Smooth muscle cell of the pulmonary artery (primary cell): Measurements from ENCODE around the gene FUCA2. TPM values are rescaled to one million over a fixed set of nuclear protein-coding genes. Genes with fewer than 3 reads are reported as not detected.

Source experiments
- total RNA-seq: library from RNA; depleted of rRNA; stranded (reverse); fragments of >200 nt; gene quantifications from 2 replicates; pipeline ENCODE4 v1.2.3, GENCODE V29; 2014

Gene FUCA2, protein sequence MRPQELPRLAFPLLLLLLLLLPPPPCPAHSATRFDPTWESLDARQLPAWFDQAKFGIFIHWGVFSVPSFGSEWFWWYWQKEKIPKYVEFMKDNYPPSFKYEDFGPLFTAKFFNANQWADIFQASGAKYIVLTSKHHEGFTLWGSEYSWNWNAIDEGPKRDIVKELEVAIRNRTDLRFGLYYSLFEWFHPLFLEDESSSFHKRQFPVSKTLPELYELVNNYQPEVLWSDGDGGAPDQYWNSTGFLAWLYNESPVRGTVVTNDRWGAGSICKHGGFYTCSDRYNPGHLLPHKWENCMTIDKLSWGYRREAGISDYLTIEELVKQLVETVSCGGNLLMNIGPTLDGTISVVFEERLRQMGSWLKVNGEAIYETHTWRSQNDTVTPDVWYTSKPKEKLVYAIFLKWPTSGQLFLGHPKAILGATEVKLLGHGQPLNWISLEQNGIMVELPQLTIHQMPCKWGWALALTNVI
- 41.4 and 43.0 TPM in 2 replicates for total RNA-seq

DNA sequence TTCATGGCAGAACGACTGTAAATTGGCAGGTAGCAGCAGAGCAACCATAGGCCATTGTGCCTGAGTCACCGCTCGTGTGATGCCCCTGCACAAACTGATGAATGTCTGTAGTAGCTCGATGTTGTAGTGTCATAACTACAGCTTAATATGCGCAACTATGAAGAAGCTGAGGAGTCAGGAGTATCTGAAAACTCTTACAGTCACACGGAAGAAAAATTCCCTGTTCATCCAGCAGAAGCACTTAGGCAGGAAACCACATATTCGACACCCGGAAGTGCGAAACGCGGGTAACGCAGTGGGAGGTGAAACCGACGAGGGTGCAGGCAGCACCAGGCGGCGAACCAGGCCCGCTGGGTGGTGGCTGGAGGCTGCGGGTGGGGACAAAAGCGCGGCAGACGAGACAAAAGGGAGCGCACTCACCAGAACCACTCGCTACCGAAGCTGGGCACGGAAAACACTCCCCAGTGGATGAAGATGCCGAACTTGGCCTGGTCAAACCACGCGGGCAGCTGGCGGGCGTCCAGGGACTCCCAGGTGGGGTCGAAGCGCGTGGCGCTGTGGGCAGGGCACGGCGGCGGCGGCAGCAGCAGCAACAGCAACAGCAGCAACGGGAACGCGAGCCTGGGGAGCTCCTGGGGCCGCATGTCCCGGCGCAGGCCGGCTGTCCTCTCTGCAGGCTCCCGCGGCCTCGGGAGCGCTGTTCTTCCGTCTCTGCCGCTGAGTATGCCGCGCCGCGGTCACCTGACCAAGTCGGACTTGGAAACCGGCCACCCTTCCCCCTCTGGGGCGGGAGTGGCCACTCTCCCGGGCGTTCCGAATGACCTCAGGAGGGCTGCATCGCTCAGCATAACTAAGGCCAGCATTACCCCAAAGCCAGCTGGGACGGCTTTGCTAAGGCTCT is at the start of gene FUCA2:
Gene FUCA2, minus strand, starts transcription at position 730 of the 901 bp plus-strand sequence. Its CDS starts 86 bp downstream, at position 644.

DNA sequence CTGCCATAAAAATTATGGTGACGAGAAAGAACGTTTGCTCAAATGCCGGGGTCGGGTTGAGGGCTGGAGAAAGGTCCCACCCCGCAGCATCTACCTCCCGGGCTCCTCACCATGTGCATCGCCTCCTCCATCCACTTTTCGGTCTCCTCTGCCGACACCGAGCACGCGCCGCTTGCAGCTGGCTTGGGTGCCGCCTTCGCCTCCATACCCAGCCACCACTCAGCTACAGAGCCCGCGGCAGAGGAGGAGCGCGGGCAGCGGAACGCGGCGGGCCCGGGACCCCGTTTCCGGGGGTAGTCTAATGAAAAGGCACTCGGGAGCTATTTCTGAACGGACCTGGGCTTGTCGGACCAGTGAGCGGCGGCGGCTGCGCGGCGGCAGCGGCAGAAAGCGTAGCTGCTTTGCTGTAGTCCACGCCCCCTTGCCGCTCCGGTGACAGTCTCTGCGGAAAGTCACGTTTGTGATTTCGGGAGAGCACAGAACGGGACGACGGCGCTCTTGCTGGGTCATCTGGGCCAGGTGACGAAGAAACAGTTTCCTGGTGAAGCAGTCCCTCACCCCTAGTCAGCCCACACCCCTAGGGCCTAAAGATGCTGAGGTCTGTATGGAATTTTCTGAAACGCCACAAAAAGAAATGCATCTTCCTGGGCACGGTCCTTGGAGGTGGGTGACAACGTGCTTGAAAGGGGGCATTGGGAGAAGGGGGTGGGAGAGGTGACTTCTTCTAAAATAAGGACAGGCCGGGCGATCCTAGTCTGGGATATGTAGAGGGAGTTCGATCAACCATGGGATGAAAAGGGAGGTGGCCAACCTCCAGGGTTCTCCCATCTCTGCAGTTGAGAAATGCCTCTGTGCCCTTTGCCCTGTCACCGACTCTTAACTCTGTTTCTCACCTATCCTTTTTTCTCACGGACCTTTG is 60.8 kb downstream of the FUCA2 start, which contains the start of the genes ADAT2 and PEX3:
Gene ADAT2, minus strand, starts transcription at position 243 of the 919 bp plus-strand sequence. Its CDS starts 37 bp downstream, at position 206.
Gene PEX3, plus strand, starts transcription at position 353 of the 919 bp plus-strand sequence. Its CDS starts 238 bp downstream, at position 591.

Other genes starting within 250 kb of the FUCA2 start
- gene ADAT2, start 61.0 kb downstream of the FUCA2 start, total RNA-seq = 2.5 and 4.1 TPM in 2 replicates
- 22.4 and 23.2 TPM in 2 replicates for gene PEX3, start 60.9 kb downstream of the FUCA2 start, total RNA-seq
- 53.8 and 54.3 TPM in 2 replicates for gene PHACTR2, start 166.2 kb upstream of the FUCA2 start, total RNA-seq